Gastrocnemius medialis (tissue), 4 donors: Measurements from ENCODE around the gene FRMD3.

ENCODE experiments used
- POLR2A ChIP-seq, 2 donors: fragments of 450-650 bp; IDR thresholded peaks; one replicate each; pipeline ENCODE4 v1.6.1; 2017; ENCODE audit warnings: antibody characterized with exemption in 2 of 2, mild to moderate bottlenecking in 2 of 2, moderate library complexity in 2 of 2
- TF ChIP-seq, protein P1 (sequence below), 5 experiments: fragments of 450-650 bp in 3 of 5; fragments of 200-600 bp in 2 of 5; sonication (generic) in 2 of 5; IDR thresholded peaks in 4 of 5; conservative IDR thresholded peaks in 1 of 5; 1 replicate in 4 of 5; 2 replicates in 1 of 5; pipeline ENCODE4 v1.5.1; 2016 to 2019; ENCODE audit warnings: antibody characterized with exemption in 5 of 5, mild to moderate bottlenecking in 3 of 5, moderate library complexity in 3 of 5

DNA sequence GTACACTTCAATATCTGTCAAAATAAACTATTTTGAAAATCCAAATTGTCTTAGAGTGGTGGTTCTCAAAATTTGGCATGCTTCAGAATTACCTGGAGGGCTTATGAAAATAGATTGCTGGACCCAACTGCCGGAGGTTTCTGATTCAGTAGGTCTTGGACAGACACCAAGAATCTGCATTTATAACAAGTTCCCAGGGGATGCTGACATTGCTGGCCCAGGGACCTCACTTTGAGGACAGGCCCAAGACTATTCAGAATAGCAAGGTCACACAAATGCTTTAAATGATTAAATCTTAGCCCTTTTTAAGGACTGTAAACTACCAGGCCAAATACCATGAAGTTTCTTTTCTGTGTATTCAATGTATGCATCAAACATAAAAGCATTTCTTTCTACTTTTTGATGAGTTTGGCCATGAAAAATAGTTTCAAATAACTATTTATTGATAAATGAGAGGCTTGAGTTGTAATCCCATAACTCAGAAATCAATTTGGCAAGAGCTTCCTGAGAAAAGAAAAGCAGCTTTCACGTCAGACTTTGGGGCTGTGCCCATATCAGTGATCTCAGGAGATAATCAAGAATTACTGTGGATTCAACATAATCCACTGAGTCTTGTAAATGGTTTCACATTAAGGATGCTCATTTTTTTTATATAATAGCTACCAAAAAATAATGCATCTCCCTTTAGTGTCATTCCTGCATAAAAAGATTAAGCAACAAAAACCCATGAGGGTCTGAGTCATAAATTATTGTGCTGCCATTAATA is 191.4 kb downstream of the FRMD3 start:
- TF ChIP-seq, protein P1, sequence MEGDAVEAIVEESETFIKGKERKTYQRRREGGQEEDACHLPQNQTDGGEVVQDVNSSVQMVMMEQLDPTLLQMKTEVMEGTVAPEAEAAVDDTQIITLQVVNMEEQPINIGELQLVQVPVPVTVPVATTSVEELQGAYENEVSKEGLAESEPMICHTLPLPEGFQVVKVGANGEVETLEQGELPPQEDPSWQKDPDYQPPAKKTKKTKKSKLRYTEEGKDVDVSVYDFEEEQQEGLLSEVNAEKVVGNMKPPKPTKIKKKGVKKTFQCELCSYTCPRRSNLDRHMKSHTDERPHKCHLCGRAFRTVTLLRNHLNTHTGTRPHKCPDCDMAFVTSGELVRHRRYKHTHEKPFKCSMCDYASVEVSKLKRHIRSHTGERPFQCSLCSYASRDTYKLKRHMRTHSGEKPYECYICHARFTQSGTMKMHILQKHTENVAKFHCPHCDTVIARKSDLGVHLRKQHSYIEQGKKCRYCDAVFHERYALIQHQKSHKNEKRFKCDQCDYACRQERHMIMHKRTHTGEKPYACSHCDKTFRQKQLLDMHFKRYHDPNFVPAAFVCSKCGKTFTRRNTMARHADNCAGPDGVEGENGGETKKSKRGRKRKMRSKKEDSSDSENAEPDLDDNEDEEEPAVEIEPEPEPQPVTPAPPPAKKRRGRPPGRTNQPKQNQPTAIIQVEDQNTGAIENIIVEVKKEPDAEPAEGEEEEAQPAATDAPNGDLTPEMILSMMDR (IDR thresholded peaks at IDR 0.05 in 4 of 5, conservative IDR thresholded peaks at IDR 0.05 in 1 of 5) = no peak
- no peak for TF ChIP-seq POLR2A (IDR thresholded peaks at IDR 0.05)
